SKM-1 treated with dmso at 0.1 percent for 144 hours (cell line): ENCODE data around the gene CASS4.
A peak's percentile ranks its signal among the peaks of the same experiment; 100 is the strongest.

Experiments used
- DNase-seq: peaks from one replicate; lab custom pipeline; 2025; ENCODE audit not compliant: unreplicated experiment; lab: John Stamatoyannopoulos, UW

Gene CASS4

GRCh38 chr20:56422076-56422823 is 10.2 kb downstream of the CASS4 start:
- DNase-seq = peak; percentile 23

- DNase-seq = no peak
These were observed 10.7 kb downstream of the CASS4 start for GRCh38 chr20:56422824-56423189.

GRCh38 chr20:56423211-56423610 is 11.2 kb downstream of the CASS4 start:
- no peak for DNase-seq

- no peak for DNase-seq
These were observed 11.8 kb downstream of the CASS4 start for GRCh38 chr20:56423886-56424285.

- DNase-seq = no peak
These were observed 12.9 kb downstream of the CASS4 start for GRCh38 chr20:56424931-56425330.

- DNase-seq = no peak
These were observed 14.0 kb downstream of the CASS4 start for GRCh38 chr20:56426026-56426425.

- no peak for DNase-seq
These were observed 14.9 kb downstream of the CASS4 start for GRCh38 chr20:56426926-56427325.

- DNase-seq = peak; percentile 76
These were observed 15.7 kb downstream of the CASS4 start for GRCh38 chr20:56427797-56428196.

- no peak for DNase-seq
These were observed 16.4 kb downstream of the CASS4 start for GRCh38 chr20:56428410-56428809.

- no peak for DNase-seq
These were observed 16.8 kb downstream of the CASS4 start for GRCh38 chr20:56428881-56429280.

GRCh38 chr20:56429502-56429901 is 17.4 kb downstream of the CASS4 start:
- DNase-seq = peak; percentile 28

- DNase-seq = no peak
These were observed 17.9 kb downstream of the CASS4 start for GRCh38 chr20:56429941-56430340.

- DNase-seq = no peak
These were observed 18.4 kb downstream of the CASS4 start for GRCh38 chr20:56430461-56430860.

GRCh38 chr20:56430957-56431356 is 18.9 kb downstream of the CASS4 start:
- DNase-seq = no peak

- DNase-seq = no peak
These were observed 19.4 kb downstream of the CASS4 start for GRCh38 chr20:56431471-56431870.

GRCh38 chr20:56433221-56433879 is 21.3 kb downstream of the CASS4 start:
- no peak for DNase-seq

GRCh38 chr20:56433880-56434255 is 21.8 kb downstream of the CASS4 start:
- DNase-seq = no peak

- DNase-seq = no peak
These were observed 25.3 kb downstream of the CASS4 start for GRCh38 chr20:56437196-56437960.

- no peak for DNase-seq
These were observed 26.2 kb downstream of the CASS4 start for GRCh38 chr20:56438284-56438683.

- no peak for DNase-seq
These were observed 27.8 kb downstream of the CASS4 start for GRCh38 chr20:56439771-56440291.

GRCh38 chr20:56440346-56441007 is 28.4 kb downstream of the CASS4 start:
- DNase-seq = no peak
